Suprapubic skin (tissue), 4 donors: ENCODE data around the gene ZNF619.
A peak's percentile ranks its signal among the peaks of the same experiment; 100 is the strongest.

ENCODE experiments used
- EP300 ChIP-seq: sonication (generic); formaldehyde crosslinking; IDR thresholded peaks from one replicate; pipeline ENCODE4 v1.6.1; 2017; ENCODE audit warnings: antibody characterized with exemption
- POLR2A ChIP-seq, 2 donors: fragments of 450-650 bp; IDR thresholded peaks; one replicate each; pipeline ENCODE4 v1.6.1; 2017; ENCODE audit warnings: antibody characterized with exemption in 2 of 2, mild to moderate bottlenecking in 2 of 2, moderate library complexity in 2 of 2
- POLR2AphosphoS5 ChIP-seq, 3 donors: sonication (generic); formaldehyde crosslinking; IDR thresholded peaks; one replicate each; pipeline ENCODE4 v1.6.1; 2017; ENCODE audit warnings: antibody characterized with exemption in 3 of 3
- TF ChIP-seq, protein P1 (sequence below), 2 donors: fragments of 200-600 bp in 1 of 2; fragments of 450-650 bp in 1 of 2; sonication (generic) in 1 of 2; IDR thresholded peaks; one replicate each; pipeline ENCODE4 v1.5.1; 2016 to 2019; ENCODE audit warnings: antibody characterized with exemption in 2 of 2, mild to moderate bottlenecking in 1 of 2, moderate library complexity in 1 of 2

DNA sequence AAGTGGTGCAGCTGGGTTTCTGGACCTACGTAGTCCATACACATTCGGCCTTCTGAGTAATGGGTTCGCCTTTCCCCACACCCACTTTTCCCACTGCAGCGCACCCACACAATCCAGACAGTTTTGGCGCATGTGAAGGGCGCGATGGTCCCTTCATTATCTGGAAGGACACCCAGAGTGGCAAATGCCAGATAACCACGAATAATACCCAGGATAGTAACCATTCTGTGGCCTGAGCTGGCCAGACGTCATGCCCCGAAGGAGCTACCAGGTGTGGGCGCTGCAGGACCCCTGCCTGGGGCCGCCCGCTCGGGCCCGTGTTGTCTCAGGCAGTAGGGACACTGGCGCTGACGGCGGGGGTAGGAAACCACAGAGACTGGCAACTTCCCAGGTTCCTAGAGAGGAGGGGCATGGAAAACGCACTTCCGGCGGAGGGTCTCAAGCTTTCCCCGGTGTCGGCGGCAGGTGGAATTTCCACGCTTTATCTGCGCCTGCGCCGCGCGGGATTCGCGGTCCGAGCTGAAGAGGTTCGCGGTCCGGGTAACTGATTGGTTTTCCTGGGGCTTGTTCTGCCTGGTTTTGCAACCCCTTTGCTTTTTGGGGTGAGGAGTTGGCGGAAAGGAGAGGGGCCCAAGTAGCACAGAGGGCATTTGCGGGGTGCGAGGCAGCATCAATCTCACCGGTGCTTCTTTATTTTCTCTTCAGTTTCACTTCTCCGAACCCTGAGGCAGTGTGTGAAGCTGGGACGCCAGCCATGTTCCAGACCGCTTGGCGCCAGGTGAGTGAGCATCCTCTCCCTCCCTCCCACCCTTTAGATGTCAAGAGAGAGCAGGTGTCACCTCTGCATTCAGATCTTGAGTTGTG, 28.9 kb downstream of the ZNF619 start, which contains the start of gene ZNF620:
- TF ChIP-seq POLR2AphosphoS5 (IDR thresholded peaks at IDR 0.05) (no peak), EP300 (no peak), POLR2A (IDR thresholded peaks at IDR 0.05) (peak in 1 of 2 donors; percentile 23)
- TF ChIP-seq, protein P1, sequence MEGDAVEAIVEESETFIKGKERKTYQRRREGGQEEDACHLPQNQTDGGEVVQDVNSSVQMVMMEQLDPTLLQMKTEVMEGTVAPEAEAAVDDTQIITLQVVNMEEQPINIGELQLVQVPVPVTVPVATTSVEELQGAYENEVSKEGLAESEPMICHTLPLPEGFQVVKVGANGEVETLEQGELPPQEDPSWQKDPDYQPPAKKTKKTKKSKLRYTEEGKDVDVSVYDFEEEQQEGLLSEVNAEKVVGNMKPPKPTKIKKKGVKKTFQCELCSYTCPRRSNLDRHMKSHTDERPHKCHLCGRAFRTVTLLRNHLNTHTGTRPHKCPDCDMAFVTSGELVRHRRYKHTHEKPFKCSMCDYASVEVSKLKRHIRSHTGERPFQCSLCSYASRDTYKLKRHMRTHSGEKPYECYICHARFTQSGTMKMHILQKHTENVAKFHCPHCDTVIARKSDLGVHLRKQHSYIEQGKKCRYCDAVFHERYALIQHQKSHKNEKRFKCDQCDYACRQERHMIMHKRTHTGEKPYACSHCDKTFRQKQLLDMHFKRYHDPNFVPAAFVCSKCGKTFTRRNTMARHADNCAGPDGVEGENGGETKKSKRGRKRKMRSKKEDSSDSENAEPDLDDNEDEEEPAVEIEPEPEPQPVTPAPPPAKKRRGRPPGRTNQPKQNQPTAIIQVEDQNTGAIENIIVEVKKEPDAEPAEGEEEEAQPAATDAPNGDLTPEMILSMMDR (IDR thresholded peaks at IDR 0.05): peak in 1 of 2 donors; percentile 7
